Measurements from ENCODE around the gene PINLYP. TPM values are rescaled to one million over a fixed set of nuclear protein-coding genes. Genes with fewer than 3 reads are reported as not detected.

The PINLYP gene
- polyA plus RNA-seq, 1 of the 3 experiments (the other 2 are of a cell fraction) = 5.5 TPM

GRCh38 chr19:43532962-43533545 lies 42.5 kb upstream of the PINLYP start, which contains the start of gene ZNF575 (continued):
- TF ChIP-seq TCF12 (IDR thresholded peaks at IDR 0.05) = peak; percentile 37; the same call in 1 of the 2 replicates
- peak; percentile 39; the same call in 1 of the 2 replicates for TF ChIP-seq SIN3A (IDR thresholded peaks at IDR 0.05; ENCODE audit: borderline replicate concordance, low read depth, low read length)
- TF ChIP-seq ELF1 (IDR thresholded peaks at IDR 0.05) = 0 out of 2 replicates have a peak, but pooled peaks have one; percentile 13
- no peak; the same call in 1 of the 2 replicates for TF ChIP-seq MXI1 (IDR thresholded peaks at IDR 0.05; ENCODE audit: low read depth, low read length)
- TF ChIP-seq IRF3 (IDR thresholded peaks at IDR 0.05; ENCODE audit: low read depth, low read length) = no peak
- TF ChIP-seq FOXM1 (IDR thresholded peaks at IDR 0.05; ENCODE audit: low read depth) = no peak
- TF ChIP-seq TEAD4 (IDR thresholded peaks at IDR 0.05; ENCODE audit: borderline replicate concordance, insufficient read depth) = no peak
- TF ChIP-seq RAD21 (IDR thresholded peaks at IDR 0.05; ENCODE audit: low read length) = no peak
- peak; percentile 59 for TF ChIP-seq YY1 (IDR thresholded peaks at IDR 0.05; ENCODE audit: low read depth)
- TF ChIP-seq EZH2phosphoT487 (IDR thresholded peaks at IDR 0.05; ENCODE audit: borderline replicate concordance, low read depth) = no peak
- TF ChIP-seq MAX (IDR thresholded peaks at IDR 0.05; ENCODE audit: low read depth) = peak; percentile 89

GRCh38 chr19:43533546-43534304 lies 41.9 kb upstream of the PINLYP start:
- Histone ChIP-seq H3K9me2 (no peaks in the 10 kb centered on the region), H3K27ac (ENCODE audit: low read depth in 2 of 2, low read length in 1 of 2) (peak overlapping the region; percentile 78 to 95), H3K36me3 (replicated peaks in 1 of 2; ENCODE audit: control insufficient read depth in 1 of 2, insufficient read depth in 2 of 2, low read length in 1 of 2) (peaks cover 5 to 11% of the 10 kb centered on the region in 2 experiments), H3K4me1 (ENCODE audit: control insufficient read depth in 1 of 2, insufficient read depth in 2 of 2, low read depth in 1 of 2, low read length in 1 of 2) (peaks cover 0 to 10% of the 10 kb centered on the region in 2 experiments; a peak in 1 of 4 replicates), H3K4me3 (ENCODE audit: low read depth in 2 of 2, low read length in 1 of 2) (peak overlapping the region; percentile 59 to 63), H3K27me3 (ENCODE audit: insufficient read depth) (no peaks in the 10 kb centered on the region), H3K4me2 (peak overlapping the region; percentile 78), H2AFZ (ENCODE audit: low read depth) (peak overlapping the region; percentile 74), H3K79me2 (ENCODE audit: insufficient read depth) (no peaks in the 10 kb centered on the region), H3K9me3 (no peaks in the 10 kb centered on the region), H3K9ac (peak overlapping the region; percentile 56; the same call in 1 of the 2 replicates), H4K20me1 (ENCODE audit: insufficient read depth) (no peaks in the 10 kb centered on the region), H3F3A (replicated peaks; ENCODE audit: insufficient read depth) (peaks cover 23% of the 10 kb centered on the region)
- peak; percentile 97 for DNase-seq
- WGBS (ENCODE audit: low lambda C conversion rate) = 0% methylated on average over 20 of the region's 41 CpGs
- POLR2A ChIA-PET = interaction anchor here (1.1 to 1.2 kb wide), 3 partner anchors 47 to 134 kb away, joined by 3 to 6 read pairs (median 3); no protein-coding TSS in a partner anchor
- CTCF ChIA-PET = interaction anchor here (1.7 to 24.7 kb wide), 4 partner anchors 15 to 94 kb away, joined by 6 to 632 read pairs (median 32); no protein-coding TSS in a partner anchor
- TF ChIP-seq CHD2 (IDR thresholded peaks at IDR 0.05; ENCODE audit: low read length, partially characterized antibody) (no peak), MAX (IDR thresholded peaks at IDR 0.05; ENCODE audit: low read depth) (no peak), EZH2phosphoT487 (IDR thresholded peaks at IDR 0.05; ENCODE audit: borderline replicate concordance, low read depth) (no peak), IRF3 (IDR thresholded peaks at IDR 0.05; ENCODE audit: low read depth, low read length) (no peak), NRF1 (IDR thresholded peaks at IDR 0.05; ENCODE audit: low read depth, low read length) (peak; percentile 55), REST (IDR thresholded peaks at IDR 0.05; ENCODE audit: low read depth, low read length) (no peak), RCOR1 (IDR thresholded peaks at IDR 0.05; ENCODE audit: low read length) (peak; percentile 21; the same call in 1 of the 2 replicates), ZBTB33 (IDR thresholded peaks at IDR 0.05; ENCODE audit: borderline replicate concordance, low read depth) (no peak), FOXJ3 (CRISPR knock-in tag; IDR thresholded peaks at IDR 0.05) (no peak), USF2 (IDR thresholded peaks at IDR 0.05; ENCODE audit: borderline replicate concordance, low read depth, low read length) (no peak)
